ENCODE measurements around the gene TUFT1.

The TUFT1 gene

DNA sequence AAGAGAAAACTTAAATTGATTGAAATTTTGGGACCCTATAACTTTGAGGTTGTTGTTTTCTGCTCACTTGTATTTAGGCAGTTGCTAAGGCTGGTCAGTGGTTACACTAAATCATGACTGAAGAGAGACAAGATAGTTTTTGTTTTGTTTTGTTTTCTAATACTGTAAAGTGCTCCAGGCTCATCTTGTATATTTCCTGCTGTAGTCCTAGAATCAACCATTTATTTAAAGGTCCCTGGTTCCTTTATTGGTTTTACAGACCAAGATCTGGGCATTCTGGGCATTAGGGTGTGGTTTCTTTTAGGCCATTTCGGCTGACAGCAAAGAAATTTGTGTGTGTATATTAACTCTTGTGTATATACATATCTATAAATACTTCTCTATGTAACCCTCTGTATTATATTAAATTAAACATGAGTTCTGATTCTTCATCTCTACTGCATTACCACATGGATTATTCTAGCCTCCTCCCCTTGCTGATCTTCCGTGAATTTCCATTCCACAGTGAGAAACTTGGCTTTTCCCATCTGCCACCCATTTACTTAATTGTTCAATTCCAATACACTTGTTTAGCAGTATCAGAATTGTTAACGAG is 86.7 kb downstream of the TUFT1 start:
- TF ChIP-seq, protein P1, sequence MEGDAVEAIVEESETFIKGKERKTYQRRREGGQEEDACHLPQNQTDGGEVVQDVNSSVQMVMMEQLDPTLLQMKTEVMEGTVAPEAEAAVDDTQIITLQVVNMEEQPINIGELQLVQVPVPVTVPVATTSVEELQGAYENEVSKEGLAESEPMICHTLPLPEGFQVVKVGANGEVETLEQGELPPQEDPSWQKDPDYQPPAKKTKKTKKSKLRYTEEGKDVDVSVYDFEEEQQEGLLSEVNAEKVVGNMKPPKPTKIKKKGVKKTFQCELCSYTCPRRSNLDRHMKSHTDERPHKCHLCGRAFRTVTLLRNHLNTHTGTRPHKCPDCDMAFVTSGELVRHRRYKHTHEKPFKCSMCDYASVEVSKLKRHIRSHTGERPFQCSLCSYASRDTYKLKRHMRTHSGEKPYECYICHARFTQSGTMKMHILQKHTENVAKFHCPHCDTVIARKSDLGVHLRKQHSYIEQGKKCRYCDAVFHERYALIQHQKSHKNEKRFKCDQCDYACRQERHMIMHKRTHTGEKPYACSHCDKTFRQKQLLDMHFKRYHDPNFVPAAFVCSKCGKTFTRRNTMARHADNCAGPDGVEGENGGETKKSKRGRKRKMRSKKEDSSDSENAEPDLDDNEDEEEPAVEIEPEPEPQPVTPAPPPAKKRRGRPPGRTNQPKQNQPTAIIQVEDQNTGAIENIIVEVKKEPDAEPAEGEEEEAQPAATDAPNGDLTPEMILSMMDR (IDR thresholded peaks at IDR 0.05; ENCODE audit: low read depth, low read length), result no peak
- no peak for DNase-seq (ENCODE audit: extremely low read depth, low read depth)

DNA sequence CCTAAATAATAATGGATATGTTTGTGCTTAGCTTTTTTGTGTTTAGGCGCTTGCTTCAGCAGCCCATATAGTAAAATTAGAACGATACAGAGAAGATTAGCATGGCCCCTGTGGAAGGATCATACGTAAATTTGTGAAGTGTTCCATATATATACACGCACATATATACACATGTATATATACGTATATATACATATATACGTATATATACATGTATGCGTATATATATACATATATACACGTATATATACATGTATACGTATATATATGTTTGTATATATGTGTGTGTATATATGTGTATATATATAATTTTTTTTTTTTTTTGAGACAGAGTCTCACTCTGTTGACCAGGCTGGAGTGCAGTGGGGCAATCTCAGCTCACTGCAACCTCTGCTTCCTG is 89.2 kb downstream of the TUFT1 start:
- TF ChIP-seq, protein P1 (IDR thresholded peaks at IDR 0.05; ENCODE audit: low read depth, low read length), result no peak
- DNase-seq (ENCODE audit: extremely low read depth, low read depth), result no peak

Measured in AG09319 (cell line).